ENCODE data around the gene CDKN1C.

Gene CDKN1C

DNA sequence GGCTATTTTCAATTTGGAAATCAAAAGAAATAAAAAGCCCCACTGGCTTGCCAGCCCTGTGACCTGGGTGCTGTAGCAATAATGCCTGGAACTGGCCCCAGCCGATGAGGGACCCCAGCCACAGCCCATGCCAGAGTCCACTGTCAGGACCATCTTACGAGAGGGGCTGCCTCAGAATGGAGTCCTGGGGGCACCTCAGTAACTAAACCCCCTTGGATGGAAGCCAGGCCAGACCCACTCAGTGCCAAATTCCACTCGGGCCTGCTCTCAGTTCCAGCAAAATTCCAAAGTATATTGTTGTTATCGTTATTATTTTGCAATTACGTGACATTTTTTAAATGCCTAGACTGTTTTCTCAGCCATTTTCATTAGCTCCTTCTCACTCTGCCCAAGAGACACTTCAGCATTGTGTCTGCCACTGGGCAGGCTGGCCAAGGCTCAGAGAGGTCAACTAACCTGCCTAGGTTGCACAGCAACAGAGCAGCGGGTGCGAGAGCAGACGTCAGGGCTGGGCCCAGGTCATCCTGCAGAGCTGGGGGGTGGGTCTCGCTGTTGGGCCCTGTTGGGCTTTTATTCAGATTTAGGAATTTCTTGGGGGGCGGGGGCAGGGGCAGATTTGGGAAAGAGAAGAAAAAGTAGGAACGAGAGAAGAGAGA is 19.5 kb downstream of the CDKN1C start:
- peaks cover 0 to 6% of the 10 kb centered on the region in 2 donors for H3K9me3 ChIP-seq (ENCODE audit: control insufficient read depth in 2 of 2, low read length in 2 of 2)
- H3K27ac ChIP-seq (ENCODE audit: low read length): no peak overlapping the region
- H3K36me3 ChIP-seq (ENCODE audit: control insufficient read depth in 2 of 2, insufficient read depth in 2 of 2, low read length in 2 of 2): no peaks in the 10 kb centered on the region
- no peak overlapping the region for H3K4me3 ChIP-seq (ENCODE audit: low read length in 2 of 2)
- H3K4me1 ChIP-seq (ENCODE audit: control insufficient read depth, insufficient read depth, low read length): peaks cover 4% of the 10 kb centered on the region
- H3K9ac ChIP-seq (ENCODE audit: low read length in 2 of 2): no peak overlapping the region
- H3K27me3 ChIP-seq (ENCODE audit: control insufficient read depth in 1 of 2, insufficient read depth in 2 of 2, low read length in 2 of 2): peaks cover 11 to 38% of the 10 kb centered on the region in 2 donors

GRCh38 chr11:2864901-2865300 is 20.7 kb downstream of the CDKN1C start:
- Histone ChIP-seq H3K9ac (ENCODE audit: low read length in 2 of 2) (no peak overlapping the region), H3K4me3 (ENCODE audit: low read length in 2 of 2) (no peak overlapping the region), H3K36me3 (ENCODE audit: control insufficient read depth in 2 of 2, insufficient read depth in 2 of 2, low read length in 2 of 2) (no peaks in the 10 kb centered on the region), H3K27ac (ENCODE audit: low read length) (no peak overlapping the region), H3K4me1 (ENCODE audit: control insufficient read depth, insufficient read depth, low read length) (peaks cover 4% of the 10 kb centered on the region), H3K9me3 (ENCODE audit: control insufficient read depth in 2 of 2, low read length in 2 of 2) (peaks cover 0 to 6% of the 10 kb centered on the region in 2 donors), H3K27me3 (ENCODE audit: control insufficient read depth in 1 of 2, insufficient read depth in 2 of 2, low read length in 2 of 2) (peaks cover under 1 to 30% of the 10 kb centered on the region in 2 donors)

DNA sequence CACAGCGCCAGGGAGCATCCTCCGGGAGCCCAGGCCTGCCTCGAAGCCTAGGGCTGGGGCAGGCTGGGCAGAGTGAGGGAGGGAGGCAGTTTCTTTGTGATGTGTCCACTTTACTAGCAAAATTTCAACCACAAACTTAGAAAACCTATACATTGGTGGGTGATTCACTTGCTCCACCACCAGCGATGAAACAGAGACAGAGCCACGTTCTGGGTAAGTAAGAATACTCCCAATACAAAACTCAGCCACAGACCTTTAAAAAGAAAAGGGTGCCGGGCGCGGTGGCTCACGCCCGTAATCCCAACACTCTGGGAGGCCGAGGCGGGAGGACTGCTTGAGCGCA is 22.3 kb downstream of the CDKN1C start:
- Histone ChIP-seq H3K27me3 (ENCODE audit: control insufficient read depth in 1 of 2, insufficient read depth in 2 of 2, low read length in 2 of 2) (peaks cover 2 to 18% of the 10 kb centered on the region in 2 donors), H3K4me1 (ENCODE audit: control insufficient read depth, insufficient read depth, low read length) (peaks cover 4% of the 10 kb centered on the region), H3K9ac (ENCODE audit: low read length in 2 of 2) (no peak overlapping the region), H3K4me3 (ENCODE audit: low read length in 2 of 2) (no peak overlapping the region), H3K27ac (ENCODE audit: low read length) (no peak overlapping the region), H3K36me3 (ENCODE audit: control insufficient read depth in 2 of 2, insufficient read depth in 2 of 2, low read length in 2 of 2) (no peaks in the 10 kb centered on the region), H3K9me3 (ENCODE audit: control insufficient read depth in 2 of 2, low read length in 2 of 2) (peaks cover 0 to 6% of the 10 kb centered on the region in 2 donors)

- Histone ChIP-seq H3K4me3 (ENCODE audit: low read length in 2 of 2) (peak overlapping the region in 1 of 2 donors; percentile 40), H3K9me3 (ENCODE audit: control insufficient read depth in 2 of 2, low read length in 2 of 2) (peaks cover 0 to 6% of the 10 kb centered on the region in 2 donors), H3K27me3 (ENCODE audit: control insufficient read depth in 1 of 2, insufficient read depth in 2 of 2, low read length in 2 of 2) (peaks cover 2 to 18% of the 10 kb centered on the region in 2 donors), H3K4me1 (ENCODE audit: control insufficient read depth, insufficient read depth, low read length) (peaks cover 4% of the 10 kb centered on the region), H3K36me3 (ENCODE audit: control insufficient read depth in 2 of 2, insufficient read depth in 2 of 2, low read length in 2 of 2) (no peaks in the 10 kb centered on the region), H3K9ac (ENCODE audit: low read length in 2 of 2) (no peak overlapping the region), H3K27ac (ENCODE audit: low read length) (no peak overlapping the region)
Observed at GRCh38 chr11:2862395-2863275, 22.9 kb downstream of the CDKN1C start.

GRCh38 chr11:2860636-2861035 is 24.9 kb downstream of the CDKN1C start:
- Histone ChIP-seq H3K27ac (ENCODE audit: low read length) (no peak overlapping the region), H3K9ac (ENCODE audit: low read length in 2 of 2) (no peak overlapping the region), H3K27me3 (ENCODE audit: control insufficient read depth in 1 of 2, insufficient read depth in 2 of 2, low read length in 2 of 2) (peaks cover 2 to 16% of the 10 kb centered on the region in 2 donors), H3K36me3 (ENCODE audit: control insufficient read depth in 2 of 2, insufficient read depth in 2 of 2, low read length in 2 of 2) (no peaks in the 10 kb centered on the region), H3K9me3 (ENCODE audit: control insufficient read depth in 2 of 2, low read length in 2 of 2) (no peaks in the 10 kb centered on the region), H3K4me1 (ENCODE audit: control insufficient read depth, insufficient read depth, low read length) (peaks cover 4% of the 10 kb centered on the region), H3K4me3 (ENCODE audit: low read length in 2 of 2) (no peak overlapping the region)

- peaks cover 4% of the 10 kb centered on the region for H3K4me1 ChIP-seq (ENCODE audit: control insufficient read depth, insufficient read depth, low read length)
- no peaks in the 10 kb centered on the region for H3K36me3 ChIP-seq (ENCODE audit: control insufficient read depth in 2 of 2, insufficient read depth in 2 of 2, low read length in 2 of 2)
- H3K27ac ChIP-seq (ENCODE audit: low read length): no peak overlapping the region
- H3K9me3 ChIP-seq (ENCODE audit: control insufficient read depth in 2 of 2, low read length in 2 of 2): no peaks in the 10 kb centered on the region
- no peak overlapping the region for H3K4me3 ChIP-seq (ENCODE audit: low read length in 2 of 2)
- H3K27me3 ChIP-seq (ENCODE audit: control insufficient read depth in 1 of 2, insufficient read depth in 2 of 2, low read length in 2 of 2): peaks cover 2 to 16% of the 10 kb centered on the region in 2 donors
- H3K9ac ChIP-seq (ENCODE audit: low read length in 2 of 2): no peak overlapping the region
Observed at GRCh38 chr11:2859699-2860037, 25.9 kb downstream of the CDKN1C start.

DNA sequence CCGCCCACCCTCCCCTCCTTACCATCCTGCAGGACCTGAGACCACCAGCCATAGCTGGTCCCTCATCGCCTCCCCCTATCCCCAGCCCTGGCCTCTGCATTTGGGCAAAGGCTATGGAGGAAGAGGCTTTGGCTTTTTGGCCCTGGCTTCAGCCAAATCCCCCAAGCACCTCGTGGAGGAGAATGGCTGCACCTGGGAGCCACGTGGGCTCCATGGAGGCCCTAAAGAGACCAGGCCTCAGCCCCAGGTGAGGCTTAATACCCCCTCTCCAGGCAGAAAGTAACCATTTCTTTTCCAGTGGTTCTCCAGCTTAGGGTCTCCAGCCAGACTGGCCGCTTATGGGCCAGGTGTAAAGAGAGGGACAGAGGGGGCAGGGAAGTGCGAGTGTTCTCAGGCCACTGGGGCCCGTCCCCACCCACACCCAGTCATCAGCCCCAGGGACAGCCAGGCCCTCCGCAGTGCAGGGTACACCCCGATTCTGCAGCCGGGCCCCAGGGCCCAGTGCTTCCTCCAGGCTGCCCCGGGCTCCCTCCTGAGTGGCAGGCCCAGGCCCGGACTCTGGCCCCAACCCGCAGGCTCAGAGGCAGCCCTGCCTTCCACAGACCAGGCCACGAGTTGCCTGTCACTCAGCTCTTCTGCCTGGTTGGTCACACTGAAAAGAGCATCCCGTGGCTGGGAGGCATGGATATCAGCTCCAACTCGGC is 26.4 kb downstream of the CDKN1C start:
- peaks cover 4% of the 10 kb centered on the region for H3K4me1 ChIP-seq (ENCODE audit: control insufficient read depth, insufficient read depth, low read length)
- H3K36me3 ChIP-seq (ENCODE audit: control insufficient read depth in 2 of 2, insufficient read depth in 2 of 2, low read length in 2 of 2): no peaks in the 10 kb centered on the region
- no peak overlapping the region for H3K9ac ChIP-seq (ENCODE audit: low read length in 2 of 2)
- H3K27ac ChIP-seq (ENCODE audit: low read length): no peak overlapping the region
- H3K27me3 ChIP-seq (ENCODE audit: control insufficient read depth in 1 of 2, insufficient read depth in 2 of 2, low read length in 2 of 2): peaks cover 2 to 16% of the 10 kb centered on the region in 2 donors
- H3K4me3 ChIP-seq (ENCODE audit: low read length in 2 of 2): no peak overlapping the region
- H3K9me3 ChIP-seq (ENCODE audit: control insufficient read depth in 2 of 2, low read length in 2 of 2): no peaks in the 10 kb centered on the region

DNA sequence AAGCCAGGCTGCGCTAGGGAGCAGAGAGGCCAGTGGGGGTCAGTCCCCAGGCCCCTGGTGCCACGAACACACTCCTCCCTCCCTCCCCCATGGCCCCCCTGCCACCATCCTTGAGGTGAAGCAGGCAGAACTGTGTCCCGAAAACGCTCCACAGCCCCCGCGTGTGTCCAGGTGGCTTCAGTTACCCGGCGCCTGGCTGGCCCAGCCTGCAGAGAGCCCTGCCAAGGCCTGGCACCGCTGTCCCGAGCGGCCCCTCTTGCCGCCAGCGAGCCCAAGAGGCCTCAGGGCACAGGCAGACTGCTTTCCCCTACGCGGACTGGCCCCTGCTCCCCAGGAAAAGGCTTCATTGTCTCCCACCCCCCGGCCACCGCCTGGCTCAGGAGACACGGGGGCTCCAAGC is 27.7 kb downstream of the CDKN1C start:
- H3K9me3 ChIP-seq (ENCODE audit: control insufficient read depth in 2 of 2, low read length in 2 of 2): no peaks in the 10 kb centered on the region
- no peak overlapping the region for H3K9ac ChIP-seq (ENCODE audit: low read length in 2 of 2)
- no peaks in the 10 kb centered on the region for H3K36me3 ChIP-seq (ENCODE audit: control insufficient read depth in 2 of 2, insufficient read depth in 2 of 2, low read length in 2 of 2)
- peaks cover 1% of the 10 kb centered on the region for H3K4me1 ChIP-seq (ENCODE audit: control insufficient read depth, insufficient read depth, low read length)
- H3K27me3 ChIP-seq (ENCODE audit: control insufficient read depth in 1 of 2, insufficient read depth in 2 of 2, low read length in 2 of 2): peaks cover 2 to 10% of the 10 kb centered on the region in 2 donors
- H3K27ac ChIP-seq (ENCODE audit: low read length): no peak overlapping the region
- no peak overlapping the region for H3K4me3 ChIP-seq (ENCODE audit: low read length in 2 of 2)

DNA sequence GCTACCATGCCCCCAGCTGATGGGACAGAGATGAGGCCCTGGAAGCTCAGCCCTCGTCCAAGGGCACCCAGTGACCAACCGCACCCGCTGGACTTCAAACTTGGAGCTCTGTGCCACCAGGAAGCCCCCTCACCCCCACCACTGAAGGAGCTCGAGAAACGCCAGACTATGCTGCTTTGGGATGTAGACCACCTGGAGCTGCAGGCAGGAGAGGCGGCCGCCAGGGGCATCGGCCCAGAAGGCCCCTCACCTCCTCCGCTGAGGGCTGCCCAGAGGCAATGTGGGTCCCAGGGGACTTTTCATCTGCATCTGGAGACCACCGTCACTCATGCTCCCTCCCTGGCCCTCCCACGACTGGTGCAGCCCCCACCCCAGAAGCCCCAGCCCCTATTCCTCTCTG is 28.3 kb downstream of the CDKN1C start:
- Histone ChIP-seq H3K9me3 (ENCODE audit: control insufficient read depth in 2 of 2, low read length in 2 of 2) (no peaks in the 10 kb centered on the region), H3K36me3 (ENCODE audit: control insufficient read depth in 2 of 2, insufficient read depth in 2 of 2, low read length in 2 of 2) (no peaks in the 10 kb centered on the region), H3K4me1 (ENCODE audit: control insufficient read depth, insufficient read depth, low read length) (no peaks in the 10 kb centered on the region), H3K27me3 (ENCODE audit: control insufficient read depth in 1 of 2, insufficient read depth in 2 of 2, low read length in 2 of 2) (peaks cover 2 to 9% of the 10 kb centered on the region in 2 donors), H3K27ac (ENCODE audit: low read length) (no peak overlapping the region), H3K4me3 (ENCODE audit: low read length in 2 of 2) (no peak overlapping the region), H3K9ac (ENCODE audit: low read length in 2 of 2) (no peak overlapping the region)

- Histone ChIP-seq H3K36me3 (ENCODE audit: control insufficient read depth in 2 of 2, insufficient read depth in 2 of 2, low read length in 2 of 2) (no peaks in the 10 kb centered on the region), H3K9me3 (ENCODE audit: control insufficient read depth in 2 of 2, low read length in 2 of 2) (no peaks in the 10 kb centered on the region), H3K9ac (ENCODE audit: low read length in 2 of 2) (no peak overlapping the region), H3K4me1 (ENCODE audit: control insufficient read depth, insufficient read depth, low read length) (no peaks in the 10 kb centered on the region), H3K27me3 (ENCODE audit: control insufficient read depth in 1 of 2, insufficient read depth in 2 of 2, low read length in 2 of 2) (peaks cover 0 to 2% of the 10 kb centered on the region in 2 donors), H3K4me3 (ENCODE audit: low read length in 2 of 2) (no peak overlapping the region), H3K27ac (ENCODE audit: low read length) (no peak overlapping the region)
Observed at GRCh38 chr11:2855162-2855561, 30.4 kb downstream of the CDKN1C start.

Data from stomach smooth muscle (tissue), 2 donors.